Fibroblast of peridontal ligament (primary cell): ENCODE results near the gene EIF1AD.
A peak's percentile ranks its signal among the peaks of the same experiment; 100 is the strongest.
"Not testable (repeated sequence)": the region's sequence is repeated elsewhere in the genome, so short reads cannot be mapped to it uniquely, and the experiment has no call there.

Experiments
- DNase-seq: peaks from one replicate; pipeline ENCODE4 v3.0.0-alpha.2; 2010; ENCODE audit errors: extremely low read depth

Gene EIF1AD

GRCh38 chr11:66001942-66002647, at the start of gene EIF1AD, which contains the start of gene BANF1:
TSS of gene EIF1AD (minus strand) at chr11:66002157. CDS start at chr11:66000389, 1,768 bp downstream.
TSS of gene BANF1 (plus strand) at chr11:66002503. CDS start at chr11:66003251, 748 bp downstream.
- peak; percentile 99 for DNase-seq

GRCh38 chr11:66051371-66051765, 49.4 kb upstream of the EIF1AD start:
- DNase-seq = no peak

- no peak for DNase-seq
These were observed 48.7 kb upstream of the EIF1AD start for GRCh38 chr11:66050581-66051231.

DNA sequence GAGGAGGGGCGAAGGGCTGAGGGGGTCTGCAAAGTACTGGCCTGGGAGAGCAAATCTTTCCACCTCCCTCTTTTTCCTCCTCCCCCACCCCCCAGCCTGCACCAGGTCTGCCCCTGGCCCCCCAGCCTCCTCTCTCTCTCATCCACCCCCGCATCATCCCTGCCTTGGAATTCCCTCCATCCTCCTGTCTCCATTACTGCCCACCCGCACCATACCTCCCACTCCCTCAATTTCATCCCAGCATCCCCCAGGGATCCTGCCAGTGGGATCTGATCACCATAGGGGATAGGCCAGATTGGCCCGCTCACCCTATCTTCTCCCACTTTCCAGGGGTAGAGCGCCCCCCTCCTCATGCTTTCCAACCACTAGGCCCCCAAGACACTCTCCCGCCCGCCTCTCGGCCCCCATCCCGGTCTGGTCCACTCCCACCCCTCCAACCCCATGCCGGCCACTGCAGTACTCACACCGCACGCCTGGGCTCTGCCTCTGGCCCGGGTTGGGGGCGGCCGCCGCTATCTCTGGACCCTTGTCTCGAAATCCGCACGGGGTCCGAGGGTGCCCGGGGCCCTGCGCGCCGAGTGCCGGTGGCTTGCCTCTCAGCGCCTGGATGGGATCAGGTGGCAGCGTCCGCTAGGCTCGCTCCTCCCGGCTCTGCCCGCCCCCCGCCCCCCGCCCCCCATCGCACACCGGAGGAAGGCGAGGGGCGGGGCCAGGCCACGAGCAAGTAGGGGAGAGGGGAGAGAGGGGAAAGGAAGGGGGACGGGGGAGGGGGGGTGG, 46.8 kb upstream of the EIF1AD start, which contains the start of gene GAL3ST3:
Gene GAL3ST3 (minus strand): TSS at position 615 of the 777 bp plus-strand sequence. CDS start 3,746 bp downstream, outside the sequence.
- DNase-seq = no peak

- no peak for DNase-seq
These were observed 45.8 kb upstream of the EIF1AD start for GRCh38 chr11:66047541-66048365.

DNA sequence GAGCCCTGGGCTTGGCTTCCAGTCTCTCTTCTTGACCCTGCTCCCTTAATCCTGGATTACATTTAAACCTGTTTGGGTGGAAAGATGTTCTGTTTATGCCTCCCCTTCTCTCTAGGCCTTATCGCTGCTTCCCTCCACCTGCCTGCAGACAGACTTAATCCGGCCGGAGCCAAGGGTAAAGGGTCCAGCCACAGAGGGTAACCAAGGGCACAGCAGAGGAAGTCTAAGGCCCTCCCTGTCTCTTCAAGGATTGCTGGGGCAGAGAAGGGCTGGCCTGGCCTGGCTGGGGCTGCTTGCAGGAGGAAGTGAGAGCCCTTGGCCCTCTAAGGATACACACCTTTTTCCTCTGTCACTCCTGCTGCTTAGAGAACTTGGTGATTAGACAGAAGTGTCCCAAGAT, 44.9 kb upstream of the EIF1AD start:
- DNase-seq = no peak

GRCh38 chr11:66045177-66045639, 43.3 kb upstream of the EIF1AD start:
- DNase-seq = peak; percentile 69

DNA sequence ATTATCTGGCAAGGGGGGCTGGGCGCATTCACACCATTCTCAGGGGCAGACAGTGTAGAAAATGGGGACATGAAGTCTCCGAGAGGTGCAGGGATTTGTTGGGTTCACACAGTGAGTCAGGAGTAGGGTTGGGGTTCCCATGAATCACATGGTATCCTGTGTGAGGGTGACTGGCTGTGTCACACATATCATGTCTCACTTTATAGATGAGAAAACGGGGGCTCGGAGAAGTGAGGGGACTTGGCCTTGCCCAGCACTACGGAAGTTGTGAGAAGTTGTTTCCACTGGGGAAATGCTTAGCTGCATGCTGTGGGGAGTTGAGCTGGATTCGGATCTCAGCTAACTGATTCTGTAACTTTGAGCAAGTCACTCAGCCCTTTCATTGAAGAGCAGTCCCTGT, 42.8 kb upstream of the EIF1AD start:
- DNase-seq = no peak

- no peak for DNase-seq
These were observed 41.3 kb upstream of the EIF1AD start for GRCh38 chr11:66042996-66043906.

DNA sequence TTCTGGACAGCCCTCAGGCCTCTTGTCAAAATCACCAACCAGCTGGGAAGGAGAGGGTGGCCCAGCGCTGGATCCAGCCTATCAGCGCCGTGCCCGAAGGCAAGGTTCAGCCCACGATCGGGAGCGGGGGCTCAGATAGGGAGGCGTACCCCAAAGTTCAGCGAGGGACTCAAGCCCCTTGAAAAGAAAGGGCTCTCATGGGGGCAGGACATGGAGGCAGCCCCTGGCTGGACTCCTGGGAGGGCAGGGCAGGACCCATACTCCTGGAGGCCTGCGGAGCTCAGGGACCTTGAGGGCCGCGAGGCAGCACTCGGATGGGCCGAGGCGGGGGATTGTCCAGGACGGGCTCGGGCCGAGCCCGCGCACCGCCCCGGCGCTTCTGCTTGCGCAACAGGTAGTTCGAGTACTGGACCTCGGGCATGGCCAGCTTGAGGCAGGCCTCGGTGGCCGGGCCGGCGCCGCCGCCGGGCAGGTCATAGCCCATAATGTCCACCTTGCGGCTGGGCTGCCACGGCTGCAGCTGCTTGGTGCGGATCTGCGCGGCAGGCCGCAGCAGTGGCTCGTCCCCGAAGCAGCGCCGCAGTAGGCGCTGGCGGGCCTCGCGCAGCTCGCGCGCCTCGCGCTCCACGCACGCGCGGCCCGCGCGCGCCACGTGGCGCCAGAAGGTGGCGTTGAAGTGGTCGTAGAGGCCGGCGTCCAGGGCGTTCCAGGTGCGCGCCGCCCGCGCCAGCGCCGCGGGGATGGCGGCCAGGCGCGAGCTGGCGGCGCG, 40.5 kb upstream of the EIF1AD start:
- no peak for DNase-seq

GRCh38 chr11:66039765-66040164, 37.8 kb upstream of the EIF1AD start:
- no peak for DNase-seq

DNA sequence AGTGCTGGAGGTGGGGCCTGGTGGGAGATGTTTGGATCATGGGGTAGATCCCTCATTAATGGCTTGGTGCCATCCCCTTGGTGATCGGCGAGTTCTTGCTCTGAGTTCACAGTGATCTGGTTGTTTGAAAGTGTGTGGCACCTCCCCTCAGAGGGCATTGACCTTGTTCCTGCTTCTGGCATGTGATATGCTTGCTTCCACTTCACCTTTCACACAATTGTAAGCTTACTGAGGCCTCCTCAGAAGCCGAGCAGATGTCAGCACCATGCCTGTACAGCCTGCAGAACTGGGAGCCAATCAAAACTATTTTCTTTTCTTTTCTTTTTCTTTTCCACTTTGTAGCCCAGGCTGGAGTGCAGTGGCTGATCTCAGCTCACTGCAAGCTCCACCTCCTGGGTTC, 35.4 kb upstream of the EIF1AD start:
- DNase-seq = no peak

DNA sequence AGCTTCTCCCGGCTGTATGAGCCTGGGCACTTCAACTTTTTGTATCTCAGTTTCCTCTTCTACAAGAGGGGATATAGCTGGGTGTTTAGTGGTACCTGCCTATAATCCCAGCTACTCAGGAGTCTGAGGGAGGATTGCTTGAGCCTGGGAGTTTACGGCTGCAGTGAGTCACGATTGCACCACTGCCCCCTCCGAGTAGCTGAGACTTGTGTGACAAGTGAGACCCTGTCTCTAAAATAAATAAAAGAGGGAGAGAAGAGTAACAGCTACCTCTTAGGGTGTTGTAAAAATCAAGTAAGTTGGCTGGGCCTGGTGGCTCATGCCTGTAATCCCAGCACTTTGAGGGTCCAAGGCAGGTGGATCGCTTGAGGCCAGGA, 34.4 kb upstream of the EIF1AD start:
- no peak for DNase-seq

- no peak for DNase-seq
These were observed 33.8 kb upstream of the EIF1AD start for GRCh38 chr11:66035653-66036333.

DNA sequence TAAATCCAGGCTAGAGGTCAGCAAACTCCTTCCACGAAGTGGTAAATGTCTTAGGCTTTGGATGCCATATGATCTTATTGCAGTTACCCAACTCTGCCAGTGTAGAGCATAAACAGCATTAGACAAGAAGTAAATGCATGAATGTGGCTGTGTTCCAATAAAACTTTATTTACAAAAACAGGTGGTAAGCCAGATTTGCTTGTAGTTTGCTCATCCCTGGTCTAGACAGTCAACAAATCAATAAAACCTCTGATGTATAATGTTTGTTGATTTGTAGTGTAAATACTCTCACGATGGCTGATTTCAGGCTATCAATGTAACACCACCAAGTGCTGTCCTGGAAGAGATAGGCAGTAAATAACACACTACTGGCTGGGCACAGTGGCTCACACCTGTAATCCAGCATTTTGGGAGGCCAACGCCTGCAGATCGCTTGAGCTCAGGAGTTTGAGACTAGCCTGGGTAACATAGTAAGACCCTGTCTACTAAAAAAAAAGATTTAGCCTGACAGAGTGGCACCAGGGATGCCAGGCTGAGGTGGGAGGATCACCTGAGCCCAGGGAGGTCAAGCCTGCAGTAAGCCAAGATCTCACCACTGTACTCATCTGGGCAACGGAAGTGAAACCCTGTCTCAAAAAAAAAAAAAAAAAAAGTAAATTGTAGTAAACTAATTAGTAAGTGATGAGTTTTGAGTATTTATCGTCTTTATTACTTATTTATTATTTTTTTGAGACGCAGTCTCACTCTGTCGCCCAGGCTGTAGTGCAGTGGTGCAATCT, 31.2 kb upstream of the EIF1AD start:
- no peak for DNase-seq

DNA sequence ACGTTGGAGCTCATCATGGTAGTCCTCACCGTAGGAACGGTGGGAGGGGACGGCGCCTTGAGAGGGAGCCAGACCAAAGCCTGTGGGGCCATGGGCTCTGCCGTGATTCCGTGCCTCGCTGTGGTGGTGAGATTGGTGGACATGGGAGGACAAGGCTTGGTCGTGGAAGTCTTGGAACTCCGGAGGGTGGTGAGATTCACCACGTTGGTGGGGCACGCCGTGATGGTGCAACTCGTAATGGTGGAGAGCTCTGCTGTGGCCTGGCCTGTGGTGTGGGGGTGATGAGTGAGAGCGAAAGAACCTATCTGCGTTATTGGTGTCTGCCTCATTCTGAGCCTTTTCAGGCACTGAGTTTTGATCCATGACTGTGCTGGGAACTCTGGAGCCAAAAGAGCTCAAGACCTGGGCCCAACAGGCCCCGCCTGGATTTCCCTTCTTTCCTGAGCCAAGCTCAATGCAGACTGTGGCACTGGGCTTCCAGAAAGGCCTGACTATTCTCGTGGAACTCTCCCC, 24.1 kb upstream of the EIF1AD start, which contains the start of gene CATSPER1:
Gene CATSPER1 (minus strand): TSS at position 463 of the 513 bp plus-strand sequence. CDS start 100 bp downstream, at position 363.
- DNase-seq = no peak

DNA sequence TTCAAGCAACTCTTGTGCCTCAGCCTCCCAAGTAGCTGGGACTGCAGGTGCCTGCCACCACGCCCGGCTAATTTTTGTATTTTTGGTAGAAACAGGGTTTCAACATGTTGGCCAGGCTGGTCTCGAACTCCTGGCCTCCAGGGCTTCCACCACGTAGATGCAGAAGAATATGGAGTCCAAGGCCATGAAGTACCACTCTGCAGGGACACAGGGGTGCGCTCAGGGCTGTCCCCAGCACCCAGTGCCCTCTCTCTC, 21.2 kb upstream of the EIF1AD start:
- DNase-seq = not testable (repeated sequence)
